Nephron (organoid): ENCODE data around the gene ADCYAP1R1.

Experiments used
- H3K27ac Mint-ChIP-seq, 3 experiments: 2 replicates each; pipeline ENCODE4 v1.8.0; 2020; ENCODE audit warnings: mixed read lengths in 3 of 3, mild to moderate bottlenecking in 2 of 3, moderate library complexity in 1 of 3
- H3K27me3 Mint-ChIP-seq: 2 replicates; pipeline ENCODE4 v1.8.0; 2021; ENCODE audit warnings: low read depth, mild to moderate bottlenecking, moderate library complexity, mixed read lengths
- H3K36me3 Mint-ChIP-seq: 2 replicates; pipeline ENCODE4 v1.8.0; 2020; ENCODE audit warnings: low read depth, mixed read lengths
- H3K4me1 Mint-ChIP-seq: 2 replicates; pipeline ENCODE4 v1.8.0; 2020; ENCODE audit warnings: mixed read lengths
- H3K4me3 Mint-ChIP-seq, 3 experiments: 2 replicates each; pipeline ENCODE4 v1.8.0; 2020; ENCODE audit warnings: mild to moderate bottlenecking in 3 of 3, mixed read lengths in 3 of 3, moderate library complexity in 2 of 3
- H3K9me3 Mint-ChIP-seq: 2 replicates; pipeline ENCODE4 v1.8.0; 2020; ENCODE audit warnings: mixed read lengths
- TF ChIP-seq, protein P1 (sequence below), 3 experiments: fragments of 200-600 bp; sonication (generic); IDR thresholded peaks; one replicate each; pipeline ENCODE4 v1.5.0; 2021; ENCODE audit warnings: antibody characterized with exemption in 3 of 3; ENCODE audit not compliant: unreplicated experiment in 3 of 3

Gene ADCYAP1R1

DNA sequence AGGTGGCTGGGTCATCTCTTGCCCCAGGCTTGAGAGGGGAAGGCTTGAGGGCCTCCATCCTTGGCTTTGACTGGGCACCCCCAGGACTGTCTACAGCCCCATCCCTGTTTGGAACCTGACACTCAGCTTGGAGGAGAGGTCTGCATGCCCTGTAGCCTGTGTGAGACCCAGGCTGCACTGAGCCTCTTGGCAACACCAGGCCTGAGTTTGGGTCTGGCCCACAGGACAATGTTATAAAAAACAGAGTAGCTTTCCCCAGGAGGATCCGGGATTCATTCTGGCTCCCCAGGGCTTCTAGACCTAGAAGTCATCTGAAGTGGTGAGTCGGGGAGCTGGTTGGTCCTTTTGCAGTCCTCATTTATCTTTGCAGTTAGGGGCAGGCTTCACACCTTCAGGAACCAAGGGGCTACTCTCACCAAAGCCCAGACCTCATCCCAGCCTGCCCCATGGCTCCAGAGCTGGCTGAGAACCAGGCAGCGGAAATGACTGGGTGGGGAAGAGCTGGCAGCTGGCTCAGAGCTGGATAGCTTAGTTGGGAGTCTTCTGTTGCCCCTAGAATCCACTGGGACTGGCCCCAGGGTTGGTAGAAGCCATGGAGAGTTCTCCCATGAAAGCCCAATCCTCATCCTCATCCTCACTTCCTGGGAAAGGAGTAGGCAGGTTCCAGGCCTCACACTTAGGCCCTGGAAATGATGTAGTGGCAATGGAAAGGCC is 68.8 kb downstream of the ADCYAP1R1 start:
- no peaks in the 10 kb centered on the region for H3K9me3 Mint-ChIP-seq
- H3K27ac Mint-ChIP-seq: no peak overlapping the region
- TF ChIP-seq, protein P1, sequence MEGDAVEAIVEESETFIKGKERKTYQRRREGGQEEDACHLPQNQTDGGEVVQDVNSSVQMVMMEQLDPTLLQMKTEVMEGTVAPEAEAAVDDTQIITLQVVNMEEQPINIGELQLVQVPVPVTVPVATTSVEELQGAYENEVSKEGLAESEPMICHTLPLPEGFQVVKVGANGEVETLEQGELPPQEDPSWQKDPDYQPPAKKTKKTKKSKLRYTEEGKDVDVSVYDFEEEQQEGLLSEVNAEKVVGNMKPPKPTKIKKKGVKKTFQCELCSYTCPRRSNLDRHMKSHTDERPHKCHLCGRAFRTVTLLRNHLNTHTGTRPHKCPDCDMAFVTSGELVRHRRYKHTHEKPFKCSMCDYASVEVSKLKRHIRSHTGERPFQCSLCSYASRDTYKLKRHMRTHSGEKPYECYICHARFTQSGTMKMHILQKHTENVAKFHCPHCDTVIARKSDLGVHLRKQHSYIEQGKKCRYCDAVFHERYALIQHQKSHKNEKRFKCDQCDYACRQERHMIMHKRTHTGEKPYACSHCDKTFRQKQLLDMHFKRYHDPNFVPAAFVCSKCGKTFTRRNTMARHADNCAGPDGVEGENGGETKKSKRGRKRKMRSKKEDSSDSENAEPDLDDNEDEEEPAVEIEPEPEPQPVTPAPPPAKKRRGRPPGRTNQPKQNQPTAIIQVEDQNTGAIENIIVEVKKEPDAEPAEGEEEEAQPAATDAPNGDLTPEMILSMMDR (IDR thresholded peaks at IDR 0.05; ENCODE audit: unreplicated experiment in 3 of 3): no peak
- H3K4me3 Mint-ChIP-seq: no peak overlapping the region
- peaks cover 6% of the 10 kb centered on the region for H3K4me1 Mint-ChIP-seq
- no peaks in the 10 kb centered on the region for H3K36me3 Mint-ChIP-seq
- peaks cover 41% of the 10 kb centered on the region for H3K27me3 Mint-ChIP-seq

DNA sequence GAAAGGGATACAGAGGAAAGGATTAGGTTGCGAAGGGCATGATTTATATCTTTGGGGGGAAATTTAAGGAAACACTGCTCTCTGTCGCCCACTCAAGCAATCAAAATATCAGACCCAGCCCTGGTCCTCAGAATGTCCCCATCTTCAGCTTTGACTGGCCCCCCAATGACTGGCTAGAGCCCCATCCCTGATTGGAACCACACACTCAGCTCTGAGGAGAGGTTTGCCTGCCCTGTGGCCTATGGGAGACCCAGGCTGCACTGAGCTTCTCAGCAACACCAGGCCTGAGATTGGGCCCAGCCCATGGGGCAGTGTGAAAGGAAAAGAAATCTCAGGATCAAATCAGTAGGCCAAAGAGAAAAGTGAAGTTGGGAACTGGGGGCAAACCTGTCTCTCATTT is 69.5 kb downstream of the ADCYAP1R1 start:
- H3K36me3 Mint-ChIP-seq: no peaks in the 10 kb centered on the region
- no peak overlapping the region for H3K4me3 Mint-ChIP-seq
- peaks cover 6% of the 10 kb centered on the region for H3K4me1 Mint-ChIP-seq
- peaks cover 42% of the 10 kb centered on the region for H3K27me3 Mint-ChIP-seq
- TF ChIP-seq, protein P1 (IDR thresholded peaks at IDR 0.05; ENCODE audit: unreplicated experiment in 3 of 3): no peak
- H3K9me3 Mint-ChIP-seq: no peaks in the 10 kb centered on the region
- no peak overlapping the region for H3K27ac Mint-ChIP-seq

DNA sequence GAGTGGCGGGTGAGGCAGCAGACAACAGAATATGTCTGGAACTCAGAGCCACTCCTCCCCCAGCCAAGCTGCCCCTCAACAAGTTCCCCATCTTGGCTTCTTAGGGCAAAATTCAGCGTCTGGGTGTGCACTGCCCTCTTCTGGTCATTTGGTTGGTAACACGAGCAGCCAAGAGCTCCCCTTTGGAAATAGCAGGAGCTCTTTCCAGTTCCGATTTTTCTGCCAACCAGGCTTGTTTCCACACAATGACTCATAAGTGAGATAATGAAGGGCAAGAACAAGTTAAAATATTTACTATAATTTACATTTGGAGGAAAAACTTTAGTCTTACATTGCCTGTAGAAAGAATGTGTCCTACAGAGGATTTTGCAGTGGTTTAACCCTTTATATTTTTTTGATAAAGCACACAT is 70.5 kb downstream of the ADCYAP1R1 start:
- Mint-ChIP-seq H3K4me1 (peaks cover 6% of the 10 kb centered on the region), H3K36me3 (no peaks in the 10 kb centered on the region), H3K27me3 (peaks cover 39% of the 10 kb centered on the region), H3K27ac (no peak overlapping the region), H3K9me3 (no peaks in the 10 kb centered on the region), H3K4me3 (no peak overlapping the region)
- TF ChIP-seq, protein P1 (IDR thresholded peaks at IDR 0.05; ENCODE audit: unreplicated experiment in 3 of 3): peak; percentile 87 to 92 (median 87)

DNA sequence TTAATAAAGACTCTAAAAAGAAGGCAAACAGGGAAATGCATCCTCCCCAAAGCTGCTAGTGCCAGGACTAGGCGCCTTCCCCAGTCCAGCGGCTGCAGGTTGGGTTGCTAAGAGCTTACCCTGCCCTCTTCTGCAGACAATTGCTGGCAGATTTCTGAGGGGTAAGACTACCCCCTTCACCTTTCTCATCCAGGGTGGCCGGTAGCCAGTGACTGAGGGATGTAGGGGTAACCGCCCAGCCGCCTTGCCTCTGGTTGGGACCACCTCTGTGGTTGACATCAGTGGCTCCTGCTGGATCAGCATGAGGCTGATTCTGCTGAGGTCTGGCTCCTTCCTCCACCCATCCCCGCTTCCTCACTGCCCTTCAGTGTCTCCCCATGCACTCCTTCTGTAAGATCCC is 71.2 kb downstream of the ADCYAP1R1 start:
- peaks cover 6% of the 10 kb centered on the region for H3K4me1 Mint-ChIP-seq
- H3K27me3 Mint-ChIP-seq: peaks cover 39% of the 10 kb centered on the region
- no peak overlapping the region for H3K4me3 Mint-ChIP-seq
- H3K27ac Mint-ChIP-seq: no peak overlapping the region
- no peaks in the 10 kb centered on the region for H3K9me3 Mint-ChIP-seq
- TF ChIP-seq, protein P1 (IDR thresholded peaks at IDR 0.05; ENCODE audit: unreplicated experiment in 3 of 3): no peak
- H3K36me3 Mint-ChIP-seq: no peaks in the 10 kb centered on the region

DNA sequence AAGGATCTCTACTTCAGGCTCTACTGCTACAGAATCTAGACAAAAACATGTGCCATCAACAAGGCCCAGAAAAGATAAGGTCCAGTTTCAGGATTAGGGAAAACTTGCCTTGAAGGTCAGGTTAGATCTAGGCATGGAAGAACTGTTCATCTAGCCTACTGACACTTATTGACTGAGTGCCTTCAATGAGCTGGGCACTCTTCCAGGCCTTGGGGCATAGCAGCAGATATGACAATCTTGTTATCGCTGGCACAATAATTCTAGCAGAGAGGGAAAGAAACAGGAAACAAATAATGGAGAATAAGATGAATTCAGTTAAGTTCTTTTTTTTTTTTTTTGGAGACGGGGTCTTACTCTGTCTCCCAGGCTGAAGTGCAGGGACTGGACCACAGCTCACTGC is 71.6 kb downstream of the ADCYAP1R1 start:
- no peak overlapping the region for H3K27ac Mint-ChIP-seq
- H3K4me3 Mint-ChIP-seq: no peak overlapping the region
- H3K9me3 Mint-ChIP-seq: no peaks in the 10 kb centered on the region
- H3K36me3 Mint-ChIP-seq: no peaks in the 10 kb centered on the region
- TF ChIP-seq, protein P1 (IDR thresholded peaks at IDR 0.05; ENCODE audit: unreplicated experiment in 3 of 3): no peak
- H3K4me1 Mint-ChIP-seq: peaks cover 6% of the 10 kb centered on the region
- H3K27me3 Mint-ChIP-seq: peaks cover 39% of the 10 kb centered on the region

DNA sequence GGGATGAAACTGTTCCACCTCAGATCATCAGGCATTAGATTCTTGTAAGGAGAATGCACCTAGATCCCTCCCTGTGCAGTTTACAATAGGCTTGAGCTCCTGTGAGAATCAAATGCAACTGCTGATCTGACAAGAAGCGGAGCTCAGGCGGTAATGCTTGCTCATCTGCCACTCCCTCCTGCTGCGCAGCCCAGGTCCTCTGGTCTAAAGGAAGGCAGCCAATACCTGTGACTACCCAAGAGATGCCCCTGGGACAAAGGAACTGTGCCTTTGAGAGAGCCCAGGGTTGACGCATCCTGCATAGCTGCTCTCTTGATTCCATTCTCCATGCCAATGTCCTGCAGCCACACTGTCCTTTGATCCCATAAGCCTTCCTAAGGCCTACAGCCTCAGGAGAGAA is 73.1 kb downstream of the ADCYAP1R1 start:
- TF ChIP-seq, protein P1 (IDR thresholded peaks at IDR 0.05; ENCODE audit: unreplicated experiment in 3 of 3): no peak
- peaks cover 6% of the 10 kb centered on the region for H3K4me1 Mint-ChIP-seq
- H3K36me3 Mint-ChIP-seq: no peaks in the 10 kb centered on the region
- no peak overlapping the region for H3K27ac Mint-ChIP-seq
- peaks cover 26% of the 10 kb centered on the region for H3K27me3 Mint-ChIP-seq
- H3K9me3 Mint-ChIP-seq: no peaks in the 10 kb centered on the region
- H3K4me3 Mint-ChIP-seq: no peak overlapping the region
